HG03575 (cell line): ENCODE measurements around the gene GDF11.
"Not testable (repeated sequence)": the region's sequence is repeated elsewhere in the genome, so short reads cannot be mapped to it uniquely, and the experiment has no call there.

Experiments
- ATAC-seq: cut with Tn5 transposase; IDR thresholded peaks from one replicate; pipeline ENCODE4 v1.9.1; 2021; ENCODE audit not compliant: unreplicated experiment, insufficient number of reproducible peaks, low FRiP score; ENCODE audit errors: extremely low read depth

The GDF11 gene

DNA sequence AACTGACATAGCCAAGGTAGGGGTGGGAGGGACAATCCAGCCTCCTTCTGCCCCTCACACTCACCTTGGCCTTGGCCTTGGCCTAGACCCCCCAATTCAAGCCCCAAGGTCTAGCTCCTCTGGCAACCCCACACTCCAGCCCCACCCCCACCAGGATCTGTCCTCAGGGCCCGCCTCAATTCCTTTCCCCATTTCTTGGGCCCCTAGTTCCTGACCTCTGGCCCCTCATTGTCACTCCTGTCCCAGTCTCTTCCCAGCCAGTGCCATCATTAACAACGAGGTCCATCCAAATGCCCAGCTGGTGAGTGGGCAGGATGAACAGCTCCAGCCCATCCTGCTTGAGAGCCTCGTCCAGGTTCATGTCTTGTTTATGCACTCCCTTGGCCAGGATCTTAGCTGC lies 6.8 kb upstream of the GDF11 start:
- ATAC-seq: no peak

DNA sequence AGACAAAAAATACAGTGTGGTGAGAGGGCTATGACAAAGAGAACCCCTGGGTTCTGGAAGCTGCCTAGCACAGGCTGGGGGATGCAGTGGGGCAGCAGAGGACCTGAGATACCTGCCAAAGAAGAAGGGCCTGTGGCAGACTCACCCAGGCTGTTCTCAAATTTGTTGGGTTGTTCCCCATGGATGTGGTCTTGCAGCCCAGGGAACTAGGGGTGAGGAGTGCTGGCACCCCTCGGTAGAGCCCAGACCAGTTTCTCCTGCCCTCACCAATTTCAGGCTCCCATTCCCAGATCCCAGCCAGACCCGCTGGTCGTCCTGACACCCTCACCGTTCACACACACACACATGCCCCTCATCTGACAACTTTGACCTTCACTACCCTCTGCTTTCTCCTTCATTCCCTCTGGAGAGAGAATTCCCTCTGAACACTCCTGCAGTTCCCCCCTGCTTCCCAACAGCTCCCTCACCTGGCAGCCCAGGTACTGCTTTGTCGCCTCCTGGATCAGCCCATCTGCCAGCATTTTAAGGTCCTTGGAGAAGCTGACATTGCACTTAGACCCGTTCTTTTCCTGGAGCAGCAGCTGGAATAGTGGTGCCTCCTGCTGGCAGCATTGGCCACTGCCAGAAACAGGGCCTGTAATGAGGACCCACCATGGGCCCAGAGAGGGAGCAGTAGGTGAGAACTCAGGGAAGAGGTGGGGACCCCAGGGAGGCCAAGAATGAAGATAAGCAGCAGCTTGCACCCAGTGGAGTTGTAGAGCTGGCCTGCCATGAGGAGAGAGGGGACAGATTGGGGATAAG lies 5.9 kb upstream of the GDF11 start:
- ATAC-seq: no peak

DNA sequence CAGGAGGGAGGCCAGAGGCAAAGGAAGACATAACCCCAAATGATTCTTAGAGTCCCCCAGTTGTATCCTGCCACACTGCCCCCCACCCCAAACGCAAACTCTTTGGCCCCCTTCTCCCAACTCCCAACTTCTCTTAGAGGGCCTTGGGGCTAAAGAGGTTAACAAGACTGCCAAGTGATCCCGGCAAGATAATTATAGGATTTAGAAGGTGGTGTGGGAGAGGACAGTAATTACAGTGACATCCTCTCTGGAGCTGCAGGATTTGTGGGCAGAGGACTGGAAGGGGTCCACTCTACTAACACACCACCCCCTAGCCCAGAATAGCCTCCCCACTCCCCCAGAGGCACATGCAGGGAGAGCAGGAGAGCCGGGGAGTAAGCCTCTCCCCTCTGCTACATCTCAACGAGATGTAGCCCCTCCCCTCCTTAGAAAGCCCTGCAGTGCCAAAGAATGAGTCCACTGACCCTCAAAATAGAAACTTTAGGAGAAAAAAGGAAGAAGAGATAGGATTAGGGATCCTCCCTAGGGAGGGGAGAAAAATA lies 5.3 kb upstream of the GDF11 start:
- ATAC-seq: no peak

DNA sequence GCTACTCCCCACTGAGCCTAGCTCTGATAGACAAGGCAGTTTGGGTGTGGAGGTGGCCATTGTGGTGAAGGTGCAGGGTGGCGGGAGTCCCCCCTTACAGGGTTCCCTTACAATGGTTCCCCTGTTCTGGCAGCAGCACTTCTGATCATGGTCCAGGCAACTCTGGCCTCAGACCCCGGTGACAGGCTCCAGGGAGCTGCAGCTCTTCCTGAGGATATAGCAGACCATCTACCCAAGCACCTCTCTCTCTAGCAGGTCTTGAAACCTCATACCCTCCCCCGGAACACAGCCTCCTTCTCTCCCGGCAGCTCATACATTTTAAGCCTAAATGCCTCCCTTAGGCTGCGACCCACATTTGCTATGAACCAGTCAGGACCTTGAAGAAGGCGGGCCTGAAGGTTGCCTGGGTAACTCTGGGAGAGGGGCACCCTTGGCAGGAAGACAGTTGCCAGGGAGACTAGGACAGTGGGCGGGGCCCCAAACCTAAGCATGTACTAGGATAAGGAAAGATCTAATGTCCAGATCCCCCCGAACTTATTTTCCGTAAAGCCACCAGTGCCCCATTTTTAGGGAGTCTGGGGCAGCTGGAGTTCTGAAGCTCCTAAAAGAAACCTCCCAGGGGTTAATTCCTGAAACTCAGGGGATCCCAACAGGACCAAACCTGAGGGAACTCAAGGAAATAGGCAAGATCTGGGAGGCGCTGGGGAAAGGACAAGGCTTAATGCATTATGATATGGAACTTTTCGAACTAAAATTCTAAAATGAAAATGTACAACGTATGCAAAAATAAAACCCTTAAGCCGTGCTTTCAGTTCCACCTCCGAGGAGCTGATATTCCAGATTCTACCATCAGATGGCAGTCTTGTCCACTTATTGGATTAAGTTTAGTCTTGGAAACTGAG lies 4.5 kb upstream of the GDF11 start:
- ATAC-seq: peak; percentile 62

DNA sequence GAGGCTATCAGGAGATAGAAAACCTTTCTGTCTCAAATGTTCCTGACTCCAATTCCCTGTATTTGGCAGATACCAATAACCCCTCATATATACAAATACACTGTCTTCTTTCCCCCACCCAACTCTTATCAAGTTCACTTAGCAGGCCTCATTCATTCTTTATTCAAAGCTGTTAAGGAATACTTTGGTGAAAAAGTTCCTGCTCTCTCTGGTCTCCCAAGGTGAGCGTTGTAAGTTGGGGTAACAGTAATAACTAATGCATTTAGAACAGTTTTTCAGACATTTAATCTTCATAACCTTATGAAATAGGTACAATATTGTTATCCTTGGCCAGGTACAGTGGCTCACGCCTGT lies 3.9 kb upstream of the GDF11 start:
- no peak for ATAC-seq

DNA sequence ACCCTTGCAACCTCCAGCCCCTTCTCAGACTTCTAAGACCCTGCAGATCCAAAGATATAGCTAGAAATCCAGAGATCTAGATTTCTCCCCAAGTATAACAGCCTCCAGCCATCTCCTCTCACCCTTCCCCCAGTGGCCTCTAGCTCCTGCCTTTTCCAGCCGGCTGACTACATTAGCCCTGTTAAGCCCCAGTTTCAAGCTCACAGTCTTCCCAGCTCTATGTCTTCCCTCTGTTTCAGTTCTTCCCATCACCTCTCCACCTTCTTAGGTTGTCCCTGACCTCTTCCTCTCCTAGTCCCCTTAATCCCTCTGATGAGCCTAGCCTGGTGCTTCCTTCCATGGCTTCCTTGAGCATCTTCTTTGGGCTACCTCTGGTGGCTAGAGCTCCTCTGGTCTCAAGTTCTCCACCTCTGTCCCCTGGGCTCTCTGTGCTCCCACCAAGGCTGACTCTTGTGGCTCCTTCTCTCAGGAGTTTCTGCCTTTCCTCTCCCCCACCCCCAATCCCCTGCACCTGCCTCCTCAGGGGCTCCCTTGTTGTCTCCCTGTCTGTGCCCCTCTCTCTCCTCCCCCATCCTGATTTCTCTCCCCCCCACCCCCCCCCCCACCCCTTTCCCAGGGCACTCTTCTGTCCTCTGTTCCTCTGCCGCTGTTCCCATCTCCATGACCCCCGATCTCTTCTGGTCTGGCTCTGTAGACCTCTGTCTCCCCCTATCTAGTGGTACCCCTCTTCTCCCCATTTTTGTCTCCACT lies 816 bp upstream of the GDF11 start:
- ATAC-seq: no peak

DNA sequence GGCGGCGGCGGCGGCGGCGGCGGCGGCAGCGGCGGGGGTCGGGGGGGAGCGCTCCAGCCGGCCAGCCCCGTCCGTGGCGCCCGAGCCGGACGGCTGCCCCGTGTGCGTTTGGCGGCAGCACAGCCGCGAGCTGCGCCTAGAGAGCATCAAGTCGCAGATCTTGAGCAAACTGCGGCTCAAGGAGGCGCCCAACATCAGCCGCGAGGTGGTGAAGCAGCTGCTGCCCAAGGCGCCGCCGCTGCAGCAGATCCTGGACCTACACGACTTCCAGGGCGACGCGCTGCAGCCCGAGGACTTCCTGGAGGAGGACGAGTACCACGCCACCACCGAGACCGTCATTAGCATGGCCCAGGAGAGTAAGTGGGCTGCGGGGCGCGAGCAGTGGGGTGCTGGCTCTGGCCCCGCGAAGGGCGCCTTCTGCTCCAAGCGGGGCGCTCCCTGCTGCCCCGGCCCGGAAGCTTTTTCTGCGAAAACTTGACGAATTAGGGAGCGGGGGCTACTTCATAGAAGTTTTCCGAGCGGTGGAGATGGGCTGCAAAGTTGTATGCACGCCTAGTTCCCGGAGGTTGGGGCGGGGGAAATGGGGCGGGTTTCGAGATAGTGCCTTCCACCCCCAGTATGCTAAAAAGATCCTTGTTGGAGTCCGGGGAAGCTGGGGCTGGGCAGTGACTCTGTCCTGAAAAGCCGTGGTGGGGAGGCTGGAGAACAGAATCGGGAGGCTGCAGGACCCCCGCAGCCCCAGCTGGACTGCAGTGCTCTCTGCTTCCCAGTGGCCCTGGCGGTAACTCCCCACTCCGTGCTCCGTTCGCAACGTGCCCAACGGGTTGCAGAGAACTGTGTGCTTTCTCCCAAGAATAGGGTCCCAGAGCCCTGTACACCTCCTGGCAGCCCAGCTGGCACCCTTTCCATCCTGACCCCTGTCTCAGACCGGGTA lies 751 bp downstream of the GDF11 start:
- ATAC-seq: no peak

DNA sequence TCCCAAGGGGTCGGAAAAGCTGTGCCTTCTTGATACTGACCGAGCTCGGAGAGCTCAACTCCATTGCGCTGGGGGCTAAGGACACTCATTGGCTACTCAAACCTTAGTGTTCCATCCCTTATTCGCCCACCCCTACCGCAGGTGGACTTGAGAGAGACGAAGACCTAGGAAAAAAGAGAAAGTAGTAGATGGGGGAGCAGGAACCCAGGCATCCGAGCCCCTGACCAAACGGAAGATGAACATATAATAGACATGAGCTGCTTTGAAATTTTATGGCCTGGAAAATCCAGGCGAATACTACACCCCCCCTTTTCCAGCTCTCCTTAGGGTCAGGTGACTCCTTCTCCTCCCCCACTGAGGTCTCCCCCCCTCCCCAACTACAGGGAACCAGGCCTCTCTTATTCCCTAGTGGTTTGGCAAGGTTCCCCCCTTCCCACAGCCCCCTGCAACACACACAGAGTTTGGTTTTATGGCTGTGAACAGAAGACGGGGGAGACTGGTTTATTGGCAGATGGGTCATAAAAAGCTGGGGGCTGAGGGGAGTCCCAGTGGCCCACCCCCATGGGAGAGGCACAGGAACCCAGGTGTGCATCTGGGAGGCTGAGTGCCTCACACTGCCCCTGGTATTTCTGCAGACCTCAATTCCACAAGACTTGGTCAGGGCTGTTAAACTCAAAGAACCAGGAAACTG lies 1.6 kb downstream of the GDF11 start:
- ATAC-seq: no peak

DNA sequence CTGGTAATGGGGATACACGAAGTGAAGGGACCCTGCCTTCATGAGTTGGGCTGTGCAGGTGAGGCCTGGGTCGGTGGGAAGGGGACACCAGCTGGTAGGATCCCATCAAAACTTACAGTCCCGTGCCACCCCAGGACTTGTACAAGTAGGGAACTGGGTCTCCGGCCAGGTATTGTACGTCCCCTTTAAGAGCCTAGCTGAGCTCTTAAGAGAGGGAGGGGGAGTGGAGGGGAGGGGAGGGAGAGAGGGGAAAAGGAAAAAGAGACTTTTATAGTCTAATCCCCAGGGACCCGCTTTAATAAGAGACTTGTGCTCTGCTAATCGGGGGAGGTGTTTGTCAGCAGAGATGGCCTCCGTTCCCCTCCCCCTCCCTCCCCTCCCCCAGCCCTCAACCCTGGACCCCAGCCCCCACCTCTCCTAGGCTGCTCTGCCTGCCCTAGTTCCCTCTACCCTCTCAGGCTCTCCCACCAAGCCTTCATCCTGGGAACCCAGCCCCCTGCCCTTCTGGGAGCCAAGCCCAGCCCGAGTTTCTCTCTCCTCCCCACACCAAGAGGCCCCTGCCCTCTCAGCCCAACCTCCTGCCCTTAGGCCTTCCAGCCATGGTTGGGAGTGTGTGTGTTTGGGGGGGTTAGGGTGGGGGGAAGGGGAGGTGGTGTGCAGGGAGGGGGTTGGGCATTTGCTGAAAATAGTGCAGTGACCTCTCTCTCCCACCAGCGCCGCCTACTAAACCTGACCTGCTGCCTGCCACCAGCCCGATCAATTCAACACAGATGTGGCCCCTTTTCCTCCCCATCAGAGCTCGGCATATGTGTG lies 2.6 kb downstream of the GDF11 start:
- no peak for ATAC-seq

DNA sequence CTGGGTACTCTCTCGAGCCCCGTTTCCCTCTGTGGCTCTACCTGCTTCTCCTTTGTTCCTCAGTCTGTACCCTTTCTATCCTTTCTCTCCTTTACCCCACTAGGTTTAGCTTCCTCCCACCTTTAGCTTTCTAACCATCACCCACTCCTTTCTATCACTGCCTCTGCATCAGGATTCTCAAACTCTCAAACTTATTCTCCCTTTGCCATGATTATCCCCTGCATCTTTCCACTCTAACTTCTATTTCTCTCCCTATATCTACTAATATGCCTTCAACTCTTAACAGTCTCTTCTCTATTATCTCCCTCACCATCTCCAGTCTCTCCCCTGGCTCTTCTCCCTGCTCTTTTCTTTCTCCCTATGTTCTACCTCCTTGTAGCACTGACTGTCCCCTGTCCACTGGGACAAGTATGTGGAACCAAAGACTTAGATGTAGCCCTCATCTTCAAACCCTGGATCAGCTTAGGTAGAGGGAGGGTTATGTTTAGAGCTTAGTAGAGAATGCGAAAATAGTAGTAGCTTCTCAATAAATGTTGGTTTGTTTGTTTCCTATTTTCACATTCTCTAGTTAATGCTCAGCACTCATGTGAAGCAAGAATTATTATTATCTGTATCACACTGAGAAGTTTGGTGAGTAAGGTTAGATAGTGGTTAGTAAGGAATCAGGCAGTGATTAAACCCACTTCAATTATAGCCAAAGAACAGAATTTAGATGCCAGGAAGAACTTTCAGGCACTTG lies 3.4 kb downstream of the GDF11 start:
- no peak for ATAC-seq

DNA sequence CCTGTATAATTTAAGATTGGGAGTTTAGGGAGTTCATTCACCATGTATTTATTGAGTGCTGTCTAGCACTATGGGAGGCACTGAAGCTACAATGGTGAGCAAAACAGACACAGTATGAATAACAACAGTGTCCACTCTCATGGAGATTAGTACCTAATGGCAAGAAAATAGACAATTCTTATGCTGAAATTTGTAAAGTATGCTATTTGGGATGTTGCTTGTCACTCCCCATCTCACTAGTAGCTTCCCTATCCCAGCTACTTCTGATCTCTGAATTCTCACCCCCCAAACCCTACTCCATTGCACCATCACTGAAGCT lies 4.0 kb downstream of the GDF11 start:
- no peak for ATAC-seq

DNA sequence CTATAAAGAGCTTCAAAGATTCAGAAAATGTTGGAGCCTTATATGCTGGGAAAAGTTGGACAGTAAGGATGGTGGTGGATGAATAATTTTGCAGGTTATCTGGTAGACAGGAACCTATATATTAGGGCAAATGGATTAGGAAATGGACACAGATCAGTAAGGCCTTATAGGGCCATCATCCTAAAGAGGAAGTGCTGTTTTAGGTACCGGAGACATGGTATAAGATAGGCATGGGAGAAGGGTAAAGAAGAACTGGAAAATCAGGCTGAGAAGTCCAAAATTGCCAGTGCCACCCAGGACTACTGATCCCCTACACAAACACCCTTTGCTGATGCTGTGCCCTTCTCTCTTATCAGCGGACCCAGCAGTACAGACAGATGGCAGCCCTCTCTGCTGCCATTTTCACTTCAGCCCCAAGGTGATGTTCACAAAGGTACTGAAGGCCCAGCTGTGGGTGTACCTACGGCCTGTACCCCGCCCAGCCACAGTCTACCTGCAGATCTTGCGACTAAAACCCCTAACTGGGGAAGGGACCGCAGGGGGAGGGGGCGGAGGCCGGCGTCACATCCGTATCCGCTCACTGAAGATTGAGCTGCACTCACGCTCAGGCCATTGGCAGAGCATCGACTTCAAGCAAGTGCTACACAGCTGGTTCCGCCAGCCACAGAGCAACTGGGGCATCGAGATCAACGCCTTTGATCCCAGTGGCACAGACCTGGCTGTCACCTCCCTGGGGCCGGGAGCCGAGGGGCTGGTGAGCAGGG lies 5.5 kb downstream of the GDF11 start:
- no peak for ATAC-seq

DNA sequence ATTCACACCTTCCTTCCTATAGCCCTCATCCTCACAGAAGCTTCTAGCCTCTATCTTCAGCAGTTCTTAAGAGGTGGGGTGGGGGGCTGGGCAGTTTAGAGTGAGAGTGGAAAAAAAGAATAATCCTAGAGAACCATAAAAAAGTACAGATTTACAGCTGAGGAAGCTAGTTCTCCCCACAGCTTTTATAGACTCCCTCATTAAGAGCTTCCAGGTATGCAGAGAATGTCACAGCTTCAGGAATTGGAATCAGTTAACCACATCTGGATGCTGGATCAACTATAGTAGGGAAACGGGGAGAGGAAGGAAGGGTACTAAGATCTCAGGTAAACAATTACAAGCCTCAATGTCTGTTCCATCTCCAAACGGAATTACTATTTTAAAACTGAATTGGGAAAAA lies 12.3 kb downstream of the GDF11 start:
- ATAC-seq: no peak

DNA sequence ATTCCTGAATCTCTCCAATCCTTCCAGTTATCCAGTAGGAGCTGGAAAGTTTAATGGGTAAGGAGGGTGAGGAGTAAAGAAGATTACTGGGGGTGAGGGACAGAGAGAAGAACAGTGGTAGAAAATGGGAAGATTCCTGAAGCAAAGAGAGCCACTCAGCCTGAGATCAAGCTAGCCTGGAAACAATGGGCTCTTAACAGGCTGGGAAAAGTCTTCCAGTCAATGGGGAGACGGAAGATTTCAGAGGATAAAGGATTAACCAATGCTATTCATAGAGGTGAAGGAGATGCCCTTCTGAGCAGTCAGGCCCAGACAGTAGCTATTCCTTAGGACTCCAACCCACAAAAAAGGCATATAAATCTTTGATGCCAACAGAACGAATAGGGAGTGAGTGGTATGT lies 14.8 kb downstream of the GDF11 start:
- ATAC-seq: no peak

DNA sequence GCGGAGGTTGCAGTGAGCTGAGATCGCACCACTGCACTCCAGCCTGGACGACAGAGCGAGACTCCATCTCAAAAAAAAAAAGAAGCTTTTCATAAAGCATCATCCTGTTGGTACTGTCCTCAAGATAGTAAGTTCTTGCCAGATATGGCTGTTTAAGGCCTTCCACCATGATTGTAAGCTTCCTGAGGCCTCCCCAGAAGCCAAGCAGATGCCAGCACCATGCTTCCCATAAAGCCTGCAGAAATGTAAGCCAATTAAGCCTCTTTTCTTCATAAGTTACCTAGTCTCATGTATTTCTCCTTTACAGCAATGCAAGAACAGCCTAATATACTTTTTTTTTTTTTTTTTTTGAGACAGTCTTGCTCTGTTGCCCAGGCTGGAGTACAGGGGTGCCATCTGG lies 15.7 kb downstream of the GDF11 start:
- ATAC-seq: not testable (repeated sequence)

DNA sequence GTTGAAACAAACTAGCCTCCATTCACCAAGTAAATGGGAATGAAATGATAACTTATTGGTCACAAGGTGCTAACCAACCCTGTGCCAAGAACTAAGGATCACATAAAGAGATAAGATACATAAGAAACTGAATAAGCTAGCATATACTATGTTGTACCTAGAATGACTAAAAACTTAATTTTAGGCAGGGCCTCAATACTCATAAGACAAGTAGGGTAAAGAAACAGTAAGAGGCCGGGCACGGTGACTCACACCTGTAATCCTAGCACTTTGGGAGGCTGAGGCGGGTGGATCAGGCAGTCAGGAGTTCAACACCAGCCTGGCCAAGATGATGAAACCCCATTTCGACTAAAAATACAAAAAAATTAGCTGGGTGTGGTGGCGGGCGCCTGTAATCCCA lies 17.7 kb downstream of the GDF11 start:
- no peak for ATAC-seq
